ENCODE measurements around the gene ARFGAP2. TPM values are rescaled to one million over a fixed set of nuclear protein-coding genes. Genes with fewer than 3 reads are reported as not detected.

Gene ARFGAP2
- total and polyA plus RNA-seq, 9 of the 15 experiments (the other 6 are each of a cell fraction or from before 2014, with no cell fraction given), result 29.1 to 140 (median 90.1) TPM

GRCh38 chr11:47148903-47149531, 27.7 kb downstream of the ARFGAP2 start:
- Histone ChIP-seq H3K9me1 (ENCODE audit: control insufficient read depth, insufficient read depth, low read length) (no peaks in the 10 kb centered on the region), H4K20me1 (replicated peaks; ENCODE audit: control insufficient read depth, insufficient read depth, low read length) (peaks cover 5% of the 10 kb centered on the region; the same call in 1 of the 2 replicates), H3K36me3 (ENCODE audit: control insufficient read depth, insufficient read depth, low read length) (no peaks in the 10 kb centered on the region), H3K27me3 (ENCODE audit: control insufficient read depth in 2 of 2, insufficient read depth in 2 of 2, low read length in 2 of 2) (no peaks in the 10 kb centered on the region), H3K79me2 (ENCODE audit: control insufficient read depth, insufficient read depth, low read length) (no peaks in the 10 kb centered on the region), H3K9me3 (replicated peaks; ENCODE audit: control insufficient read depth, insufficient read depth, low read depth, low read length) (no peaks in the 10 kb centered on the region), H2AFZ (ENCODE audit: low read depth, low read length) (no peak overlapping the region), H3K9ac (ENCODE audit: insufficient read depth in 1 of 2, low read depth in 2 of 2, low read length in 2 of 2) (no peak overlapping the region), H3K4me1 (replicated peaks in 1 of 2; ENCODE audit: control insufficient read depth in 2 of 2, insufficient read depth in 2 of 2, low read length in 2 of 2) (no peaks in the 10 kb centered on the region; a peak in 1 of 5 replicates), H3K4me2 (ENCODE audit: insufficient read depth, low read length) (no peak overlapping the region), H3K4me3 (no peak overlapping the region), H3K27ac (ENCODE audit: extremely low read depth, low read depth, low read length) (no peak overlapping the region)
- ChIA-PET POLR2A (interaction anchor here (0.8 to 1.1 kb wide), 2 partner anchors 14 to 508 kb away, joined by 3 read pairs; no protein-coding TSS in a partner anchor), CTCF (ENCODE audit: low intra/inter-chr PET ratio) (no interaction called here)
- no peak for FAIRE-seq
- WGBS (ENCODE audit: insufficient coverage, low coverage, missing lambda C conversion rate), result 37% methylated on average over 10 of the region's 10 CpGs
- intact Hi-C loops (cut with micrococcal nuclease) (no loop called here), in situ Hi-C loops (cut with MboI) (no loop called here)
- BruUV-seq (replicated peaks), result no TSS peak
- no peak for DNase-seq (ENCODE audit: extremely low read depth in 1 of 4, low spot score in 3 of 4)
- no peak for TF ChIP-seq DIDO1 (tag; IDR thresholded peaks at IDR 0.05; ENCODE audit: low read depth)
- no peak for ATAC-seq

- Histone ChIP-seq H3K9ac (ENCODE audit: insufficient read depth in 1 of 2, low read depth in 2 of 2, low read length in 2 of 2) (no peak overlapping the region), H4K20me1 (replicated peaks; ENCODE audit: control insufficient read depth, insufficient read depth, low read length) (no peaks in the 10 kb centered on the region), H2AFZ (ENCODE audit: low read depth, low read length) (no peak overlapping the region), H3K36me3 (ENCODE audit: control insufficient read depth, insufficient read depth, low read length) (no peaks in the 10 kb centered on the region), H3K9me3 (replicated peaks; ENCODE audit: control insufficient read depth, insufficient read depth, low read depth, low read length) (no peaks in the 10 kb centered on the region), H3K4me1 (replicated peaks in 1 of 2; ENCODE audit: control insufficient read depth in 2 of 2, insufficient read depth in 2 of 2, low read length in 2 of 2) (no peaks in the 10 kb centered on the region; a peak in 1 of 5 replicates), H3K27me3 (ENCODE audit: control insufficient read depth in 2 of 2, insufficient read depth in 2 of 2, low read length in 2 of 2) (no peaks in the 10 kb centered on the region), H3K79me2 (ENCODE audit: control insufficient read depth, insufficient read depth, low read length) (no peaks in the 10 kb centered on the region), H3K4me2 (ENCODE audit: insufficient read depth, low read length) (no peak overlapping the region), H3K27ac (ENCODE audit: extremely low read depth, low read depth, low read length) (no peak overlapping the region), H3K4me3 (no peak overlapping the region), H3K9me1 (ENCODE audit: control insufficient read depth, insufficient read depth, low read length) (no peaks in the 10 kb centered on the region)
- 42% methylated on average over 4 of the region's 4 CpGs for WGBS (ENCODE audit: insufficient coverage, low coverage, missing lambda C conversion rate)
- ATAC-seq (no peak), FAIRE-seq (no peak), DNase-seq (ENCODE audit: extremely low read depth in 1 of 4, low spot score in 3 of 4) (no peak)
- CTCF ChIA-PET (ENCODE audit: low intra/inter-chr PET ratio), result no interaction called here
- POLR2A ChIA-PET, result interaction anchor here (0.5 to 1.1 kb wide), 3 partner anchors 15 to 302 kb away, joined by 3 read pairs; partner anchors contain the start of gene CKAP5
- TF ChIP-seq USF2 (CRISPR knock-in tag; IDR thresholded peaks at IDR 0.05), result peak; percentile 46
- peak; percentile 68; the same call in 1 of the 2 replicates for TF ChIP-seq RAD51 (IDR thresholded peaks at IDR 0.05; ENCODE audit: borderline replicate concordance, low read depth)
- TF ChIP-seq U2AF2 (optimal IDR thresholded peaks at IDR 0.05; ENCODE audit: low read depth, low read length), result no peak
- TF ChIP-seq TOE1 (IDR thresholded peaks at IDR 0.05; ENCODE audit: borderline replicate concordance), result 0 out of 2 replicates have a peak, but pooled peaks have one; percentile 26
- no peak for TF ChIP-seq TOE1 (CRISPR knock-in tag; IDR thresholded peaks at IDR 0.05; ENCODE audit: borderline replicate concordance, low read depth)
- peak; percentile 37; the same call in 1 of the 2 replicates for TF ChIP-seq PKNOX1 (IDR thresholded peaks at IDR 0.05)
- peak; percentile 88 for TF ChIP-seq TFE3 (CRISPR knock-in tag; IDR thresholded peaks at IDR 0.05)
- TF ChIP-seq EP400 (IDR thresholded peaks at IDR 0.05), result no peak
- 0 out of 2 replicates have a peak, but pooled peaks have one; percentile 27 for TF ChIP-seq USF1 (CRISPR knock-in tag; IDR thresholded peaks at IDR 0.05)
- no TSS peak for BruUV-seq (replicated peaks)
- intact Hi-C loops (cut with micrococcal nuclease) (no loop called here), in situ Hi-C loops (cut with MboI) (no loop called here)
Measured at GRCh38 chr11:47148270-47148669, 28.4 kb downstream of the ARFGAP2 start.
